HG03060 (cell line): ENCODE measurements around the gene KCTD14.
"Not testable (repeated sequence)": the region's sequence is repeated elsewhere in the genome, so short reads cannot be mapped to it uniquely, and the experiment has no call there.

Experiments used
- ATAC-seq: cut with Tn5 transposase; IDR thresholded peaks from one replicate; pipeline ENCODE4 v1.9.1; 2021; ENCODE audit warnings: low read depth, moderate number of reproducible peaks; ENCODE audit not compliant: unreplicated experiment

Gene KCTD14

GRCh38 chr11:78022397-78023396 is at the start of gene KCTD14:
TSS of gene KCTD14 (minus strand) at chr11:78023276. CDS start at chr11:78023249, 27 bp downstream.
- no peak for ATAC-seq

DNA sequence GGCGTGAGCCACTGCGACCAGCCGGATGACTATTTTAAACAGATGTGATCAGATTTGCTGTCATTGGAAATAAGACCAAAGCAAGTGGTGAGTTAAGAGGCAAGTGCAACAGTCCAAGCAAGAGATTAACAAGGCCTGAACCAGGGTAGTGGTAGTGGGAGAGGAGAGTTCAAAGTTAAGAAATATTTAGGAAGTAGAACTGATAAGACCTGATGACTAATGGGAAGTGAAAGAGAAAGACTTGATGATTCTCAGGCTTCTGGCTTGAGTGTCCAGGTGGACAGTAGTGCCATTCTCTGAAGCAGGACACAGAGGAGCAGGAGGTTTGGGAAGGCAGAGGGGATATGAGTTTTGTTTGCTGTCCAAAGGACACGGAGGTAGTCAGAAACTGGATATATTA is 49.4 kb upstream of the KCTD14 start:
- no peak for ATAC-seq

GRCh38 chr11:78071717-78072116 is 48.6 kb upstream of the KCTD14 start:
- ATAC-seq: no peak

GRCh38 chr11:78070621-78071020 is 47.5 kb upstream of the KCTD14 start:
- no peak for ATAC-seq

GRCh38 chr11:78069465-78069864 is 46.4 kb upstream of the KCTD14 start:
- no peak for ATAC-seq

GRCh38 chr11:78067704-78068103 is 44.6 kb upstream of the KCTD14 start:
- no peak for ATAC-seq

- ATAC-seq: no peak
These were observed 43.4 kb upstream of the KCTD14 start for GRCh38 chr11:78066471-78066870.

DNA sequence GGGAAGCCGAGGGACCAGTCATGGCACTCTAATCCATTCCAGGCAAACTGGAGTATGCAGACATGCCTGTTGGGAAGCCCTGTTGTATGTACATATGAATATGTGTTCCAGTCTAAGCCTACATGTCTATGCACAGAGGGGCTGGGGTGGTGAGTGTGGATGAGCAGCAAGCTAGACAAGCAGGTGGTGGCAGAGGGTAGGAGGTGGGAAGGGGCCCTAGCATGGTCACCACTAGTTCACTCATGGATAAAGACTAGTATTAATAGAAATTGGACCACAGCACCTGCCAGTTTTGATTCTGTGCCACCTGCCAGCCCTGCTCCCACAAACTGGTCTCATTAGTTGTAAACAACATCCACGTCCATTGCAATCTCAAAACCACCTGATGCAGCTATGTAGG is 42.1 kb upstream of the KCTD14 start:
- no peak for ATAC-seq

- no peak for ATAC-seq
These were observed 40.5 kb upstream of the KCTD14 start, which contains the start of gene THRSP for GRCh38 chr11:78063440-78064181. TSS of gene THRSP (plus strand) at chr11:78063861. CDS start at chr11:78063882, 21 bp downstream.

DNA sequence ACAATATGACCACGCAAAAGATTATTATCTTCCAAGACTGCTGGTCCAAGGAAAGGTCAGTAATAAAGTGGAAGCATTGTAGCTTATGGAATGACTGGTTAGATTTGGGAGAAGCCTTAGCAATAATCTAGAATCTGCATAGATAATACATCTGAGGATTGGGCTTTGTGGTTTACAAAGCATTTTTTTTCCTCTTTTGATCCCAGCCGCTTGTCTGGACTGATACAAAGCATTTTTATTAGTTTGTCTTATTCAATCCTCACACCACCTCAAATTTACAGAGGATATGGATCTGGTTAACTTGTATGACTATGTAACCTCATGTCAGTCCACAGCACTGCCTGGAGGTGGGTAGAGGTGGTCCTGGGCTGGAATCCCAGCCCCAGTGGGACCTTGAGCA is 39.6 kb upstream of the KCTD14 start:
- no peak for ATAC-seq

DNA sequence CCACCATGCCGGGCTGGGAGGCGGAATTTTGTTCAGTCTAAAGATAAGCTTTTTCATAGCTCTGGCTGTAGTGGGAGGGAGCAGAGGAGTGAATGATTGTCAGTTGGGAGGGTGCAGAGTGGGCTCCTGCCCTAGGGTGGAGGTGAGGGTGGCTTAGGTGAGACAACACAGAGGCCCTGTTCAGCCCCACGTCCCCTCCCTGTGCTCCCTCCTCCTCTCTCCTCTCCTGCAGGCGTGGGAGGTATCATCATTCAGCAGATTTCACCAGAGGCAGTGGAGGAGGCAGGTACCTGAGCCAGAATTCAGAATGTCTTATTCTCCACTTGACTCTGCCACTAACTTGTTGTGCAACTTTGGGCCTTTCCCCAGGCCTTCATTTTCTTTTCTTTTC is 38.8 kb upstream of the KCTD14 start:
- no peak for ATAC-seq

DNA sequence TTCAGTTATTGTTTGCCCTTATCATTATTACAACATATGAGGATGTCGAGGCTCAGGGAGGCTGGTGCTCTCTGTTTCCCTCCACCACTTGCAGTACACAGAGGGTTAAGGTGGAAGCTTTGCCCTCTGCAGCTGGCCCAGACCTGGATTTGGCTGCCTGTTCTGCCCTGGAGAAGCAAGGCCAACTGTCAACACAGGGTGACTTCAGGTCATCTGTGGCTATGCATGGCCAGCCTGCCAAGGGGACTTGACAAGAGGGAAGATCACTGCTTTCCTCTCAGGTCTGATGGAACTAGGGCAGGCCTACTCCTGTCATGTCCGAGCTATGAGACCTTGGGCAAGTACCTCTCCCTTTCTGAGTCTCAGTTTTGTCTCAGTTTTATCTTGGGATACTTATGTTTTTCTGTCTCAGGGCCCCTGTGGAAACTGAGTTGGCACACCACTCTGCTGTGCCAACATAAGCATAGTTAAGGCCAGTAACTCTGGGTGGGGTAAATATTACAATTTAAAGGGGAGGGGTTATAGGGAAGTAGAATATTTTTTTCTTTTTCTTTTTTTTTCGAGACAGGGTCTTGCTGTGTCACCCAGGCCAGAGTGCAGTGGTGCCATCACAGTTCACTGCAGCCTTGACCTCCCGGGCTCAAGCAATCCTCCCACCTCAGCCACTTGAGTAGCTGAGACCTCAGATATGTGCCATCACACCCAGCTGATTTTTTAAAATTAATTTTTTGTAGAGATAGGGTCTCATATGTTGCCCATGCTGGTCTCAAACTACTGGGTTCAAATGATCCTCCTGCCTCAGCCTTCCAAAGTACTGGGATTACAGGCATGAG is 38.2 kb upstream of the KCTD14 start:
- ATAC-seq: no peak

- no peak for ATAC-seq
These were observed 37.5 kb upstream of the KCTD14 start for GRCh38 chr11:78060533-78060932.

DNA sequence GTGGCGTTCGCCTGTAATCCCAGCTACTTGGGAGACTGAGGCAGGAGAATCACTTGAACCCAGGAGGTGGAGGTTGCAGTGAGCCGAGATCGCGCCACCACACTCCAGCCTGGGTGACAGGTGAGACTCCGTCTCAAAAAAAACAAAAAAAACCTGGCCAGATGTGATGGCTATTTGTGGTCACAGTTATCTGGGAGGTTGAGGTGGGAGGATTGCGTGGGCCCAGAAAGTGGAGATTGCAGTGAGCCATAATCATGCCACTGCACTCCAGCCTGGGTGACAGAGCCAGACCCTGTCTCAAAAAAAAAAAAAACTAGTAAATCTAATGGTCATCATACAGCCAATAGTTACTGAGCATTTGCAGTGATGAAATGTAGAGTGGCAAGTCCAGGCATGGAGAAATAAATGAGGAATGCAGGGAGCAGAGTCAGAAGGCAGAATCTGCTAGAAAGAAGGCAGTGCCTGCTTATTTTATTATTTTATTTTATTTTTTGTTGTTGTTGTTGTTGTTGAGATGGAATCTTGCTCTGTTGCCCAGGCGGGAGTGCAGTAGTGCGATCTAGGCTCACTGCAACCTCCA is 36.8 kb upstream of the KCTD14 start:
- ATAC-seq: not testable (repeated sequence)

GRCh38 chr11:78057462-78058055 is 34.5 kb upstream of the KCTD14 start:
- ATAC-seq: no peak

- ATAC-seq: no peak
These were observed 33.0 kb upstream of the KCTD14 start for GRCh38 chr11:78056093-78056492.

GRCh38 chr11:78054971-78055370 is 31.9 kb upstream of the KCTD14 start:
- no peak for ATAC-seq

- no peak for ATAC-seq
These were observed 28.1 kb upstream of the KCTD14 start for GRCh38 chr11:78050964-78051831.

DNA sequence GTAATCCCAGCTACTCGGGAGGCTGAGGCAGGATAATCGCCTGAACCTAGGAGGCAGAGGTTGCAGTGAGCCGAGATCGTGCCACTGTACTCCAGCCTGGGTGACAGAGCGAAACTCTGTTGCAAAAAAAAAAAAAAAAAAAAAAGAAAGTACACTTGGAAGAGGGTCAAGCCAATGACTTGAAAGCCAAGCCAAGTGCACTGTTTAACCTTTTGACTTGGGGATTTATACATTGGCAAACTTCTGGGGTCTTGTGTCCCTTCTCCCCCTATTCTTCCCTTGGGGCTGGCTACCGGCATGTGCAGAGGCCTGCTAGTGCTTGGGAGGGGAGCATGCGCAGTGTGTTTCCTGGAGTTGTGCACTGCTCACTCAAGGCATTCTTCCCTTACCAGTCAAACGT is 26.3 kb upstream of the KCTD14 start:
- no peak for ATAC-seq
